Left ventricle myocardium inferior (tissue), 1 donor: Measurements from ENCODE around the gene PSD4. TPM values are rescaled to one million over a fixed set of nuclear protein-coding genes. Genes with fewer than 3 reads are reported as not detected.

Source experiments
- DNase-seq: peaks from one replicate; pipeline ENCODE4 v3.0.0-alpha.2; 2020
- H3K27ac ChIP-seq: fragments of 200-600 bp; replicated peaks from 2 replicates; pipeline ENCODE4 v1.8.0; 2021
- H3K27me3 ChIP-seq: fragments of 200-600 bp; 2 replicates; pipeline ENCODE4 v1.8.0; 2021; ENCODE audit warnings: low read depth
- H3K36me3 ChIP-seq: fragments of 200-600 bp; 2 replicates; pipeline ENCODE4 v1.8.0; 2021
- H3K4me1 ChIP-seq: fragments of 200-600 bp; 2 replicates; pipeline ENCODE4 v1.8.0; 2021
- H3K4me3 ChIP-seq: fragments of 200-600 bp; 2 replicates; pipeline ENCODE4 v1.8.0; 2021; ENCODE audit warnings: mild to moderate bottlenecking, moderate library complexity
- H3K9me3 ChIP-seq: fragments of 200-600 bp; replicated peaks from 2 replicates; pipeline ENCODE4 v1.8.0; 2021
- CTCF ChIP-seq: fragments of 200-600 bp; IDR thresholded peaks from 2 replicates; pipeline ENCODE4 v1.8.0; 2021; ENCODE audit warnings: antibody characterized with exemption, mild to moderate bottlenecking, borderline replicate concordance
- intact Hi-C: fragments of 100-400 bp; cut with micrococcal nuclease; formaldehyde crosslinking; loops from one replicate; pipeline ENCODE4 v1.11.0; 2022
- total RNA-seq: library from RNA; stranded (reverse); fragmentation: NEBNext Ultra II Directional; extraction: Animal tissue kit (Norgen Biotek cat#: 25700); gene quantifications from one replicate; pipeline ENCODE4 v1.2.1, GENCODE V29; 2021
- donor health status: DM: no; HTN: yes; CAD: no; lungs with severe emphysema.

Gene PSD4
- total RNA-seq, 1 donor from 2014 or later, result 2.2 TPM

- Histone ChIP-seq H3K27me3 (no peaks in the 10 kb centered on the region), H3K36me3 (no peaks in the 10 kb centered on the region), H3K4me3 (no peak overlapping the region), H3K9me3 (no peaks in the 10 kb centered on the region), H3K4me1 (peaks cover 29% of the 10 kb centered on the region), H3K27ac (no peak overlapping the region)
- intact Hi-C loops, result loop anchor here (10.0 kb wide), 1 partner anchor 47 kb away; no protein-coding TSS in a partner anchor
- DNase-seq, result no peak
- TF ChIP-seq CTCF, result no peak
These were observed 78.3 kb downstream of the PSD4 start for GRCh38 chr2:113252047-113252590.

- DNase-seq, result no peak
- TF ChIP-seq CTCF, result no peak
- no peaks in the 10 kb centered on the region for H3K27me3 ChIP-seq
- no peak overlapping the region for H3K27ac ChIP-seq
- peaks cover 42% of the 10 kb centered on the region for H3K4me1 ChIP-seq
- H3K4me3 ChIP-seq, result no peak overlapping the region
- no peaks in the 10 kb centered on the region for H3K9me3 ChIP-seq
- no peaks in the 10 kb centered on the region for H3K36me3 ChIP-seq
- intact Hi-C loops, result loop anchor here (10.0 kb wide), 1 partner anchor 49 kb away; no protein-coding TSS in a partner anchor
These were observed 79.7 kb downstream of the PSD4 start for GRCh38 chr2:113253453-113253852.

- Histone ChIP-seq H3K27ac (no peak overlapping the region), H3K4me3 (no peak overlapping the region), H3K9me3 (no peaks in the 10 kb centered on the region), H3K36me3 (no peaks in the 10 kb centered on the region), H3K27me3 (no peaks in the 10 kb centered on the region), H3K4me1 (peaks cover 36% of the 10 kb centered on the region)
- no peak for DNase-seq
- no peak for TF ChIP-seq CTCF
- intact Hi-C loops, result loop anchor here (10.0 kb wide), 1 partner anchor 51 kb away; no protein-coding TSS in a partner anchor
These were observed 81.6 kb downstream of the PSD4 start for GRCh38 chr2:113255140-113256070.

GRCh38 chr2:113257516-113258264 is 83.9 kb downstream of the PSD4 start:
- H3K27ac ChIP-seq, result no peak overlapping the region
- H3K4me1 ChIP-seq, result peaks cover 19% of the 10 kb centered on the region
- no peaks in the 10 kb centered on the region for H3K9me3 ChIP-seq
- no peak overlapping the region for H3K4me3 ChIP-seq
- H3K27me3 ChIP-seq, result no peaks in the 10 kb centered on the region
- intact Hi-C loops, result loop anchor here (10.0 kb wide), 1 partner anchor 53 kb away; no protein-coding TSS in a partner anchor
- no peaks in the 10 kb centered on the region for H3K36me3 ChIP-seq
- no peak for DNase-seq
- TF ChIP-seq CTCF, result no peak

- no peaks in the 10 kb centered on the region for H3K9me3 ChIP-seq
- intact Hi-C loops, result loop anchor here (10.0 kb wide), 1 partner anchor 54 kb away; no protein-coding TSS in a partner anchor
- peaks cover 19% of the 10 kb centered on the region for H3K4me1 ChIP-seq
- TF ChIP-seq CTCF, result no peak
- H3K36me3 ChIP-seq, result no peaks in the 10 kb centered on the region
- no peaks in the 10 kb centered on the region for H3K27me3 ChIP-seq
- H3K4me3 ChIP-seq, result no peak overlapping the region
- H3K27ac ChIP-seq, result no peak overlapping the region
- DNase-seq, result no peak
These were observed 84.8 kb downstream of the PSD4 start for GRCh38 chr2:113258471-113259147.
